ENCODE data around the gene PDE4C.
A peak's percentile ranks its signal among the peaks of the same experiment; 100 is the strongest.

PDE4C gene

GRCh38 chr19:18225702-18226468 lies at the start of gene PDE4C:
Gene PDE4C (minus strand): TSS chr19:18226438. CDS start chr19:18226415, 23 bp downstream.
- Histone ChIP-seq H3K4me3 (ENCODE audit: low read depth, low read length) (peak within 1 kb of the TSS; percentile 85), H3K4me1 (ENCODE audit: control insufficient read depth, insufficient read depth, low read length) (peaks cover 13% of the 10 kb centered on the region; the same call in 1 of the 2 replicates), H3K36me3 (ENCODE audit: control insufficient read depth, insufficient read depth, low read length) (no peaks in the 10 kb centered on the region), H3K27ac (ENCODE audit: low read depth, low read length) (no peak within 1 kb of the TSS), H3K9ac (ENCODE audit: low read depth, low read length) (no peak within 1 kb of the TSS), H3K27me3 (ENCODE audit: control insufficient read depth, insufficient read depth, low read length) (peaks cover 25% of the 10 kb centered on the region), H3K9me3 (ENCODE audit: control insufficient read depth, insufficient read depth, low read length) (no peaks in the 10 kb centered on the region)

GRCh38 chr19:18274781-18275356 lies 48.6 kb upstream of the PDE4C start:
- H3K9ac ChIP-seq (ENCODE audit: low read depth, low read length) = no peak overlapping the region
- no peaks in the 10 kb centered on the region for H3K9me3 ChIP-seq (ENCODE audit: control insufficient read depth, insufficient read depth, low read length)
- peaks cover 12% of the 10 kb centered on the region for H3K36me3 ChIP-seq (ENCODE audit: control insufficient read depth, insufficient read depth, low read length)
- no peak overlapping the region for H3K4me3 ChIP-seq (ENCODE audit: low read depth, low read length)
- H3K27me3 ChIP-seq (ENCODE audit: control insufficient read depth, insufficient read depth, low read length) = no peaks in the 10 kb centered on the region
- peak overlapping the region; percentile 42 for H3K27ac ChIP-seq (ENCODE audit: low read depth, low read length)
- H3K4me1 ChIP-seq (ENCODE audit: control insufficient read depth, insufficient read depth, low read length) = peaks cover 9% of the 10 kb centered on the region; the same call in 1 of the 2 replicates

GRCh38 chr19:18274219-18274780 lies 48.1 kb upstream of the PDE4C start, which contains the start of gene IQCN:
Gene IQCN (minus strand): TSS chr19:18274452. CDS start chr19:18269478, 4,974 bp downstream.
- Histone ChIP-seq H3K4me3 (ENCODE audit: low read depth, low read length) (no peak within 1 kb of the TSS), H3K27ac (ENCODE audit: low read depth, low read length) (peak within 1 kb of the TSS; percentile 42), H3K36me3 (ENCODE audit: control insufficient read depth, insufficient read depth, low read length) (peaks cover 12% of the 10 kb centered on the region), H3K27me3 (ENCODE audit: control insufficient read depth, insufficient read depth, low read length) (no peaks in the 10 kb centered on the region), H3K9ac (ENCODE audit: low read depth, low read length) (no peak within 1 kb of the TSS), H3K9me3 (ENCODE audit: control insufficient read depth, insufficient read depth, low read length) (no peaks in the 10 kb centered on the region), H3K4me1 (ENCODE audit: control insufficient read depth, insufficient read depth, low read length) (peaks cover 9% of the 10 kb centered on the region; the same call in 1 of the 2 replicates)

GRCh38 chr19:18273561-18274218 lies 47.5 kb upstream of the PDE4C start:
- H3K4me1 ChIP-seq (ENCODE audit: control insufficient read depth, insufficient read depth, low read length) = 0 out of 2 replicates have a peak, but pooled peaks cover 3% of the 10 kb centered on the region
- no peak overlapping the region for H3K27ac ChIP-seq (ENCODE audit: low read depth, low read length)
- H3K4me3 ChIP-seq (ENCODE audit: low read depth, low read length) = no peak overlapping the region
- peaks cover 9% of the 10 kb centered on the region for H3K36me3 ChIP-seq (ENCODE audit: control insufficient read depth, insufficient read depth, low read length)
- no peak overlapping the region for H3K9ac ChIP-seq (ENCODE audit: low read depth, low read length)
- H3K27me3 ChIP-seq (ENCODE audit: control insufficient read depth, insufficient read depth, low read length) = no peaks in the 10 kb centered on the region
- no peaks in the 10 kb centered on the region for H3K9me3 ChIP-seq (ENCODE audit: control insufficient read depth, insufficient read depth, low read length)

- Histone ChIP-seq H3K9ac (ENCODE audit: low read depth, low read length) (no peak overlapping the region), H3K36me3 (ENCODE audit: control insufficient read depth, insufficient read depth, low read length) (peaks cover 8% of the 10 kb centered on the region), H3K27me3 (ENCODE audit: control insufficient read depth, insufficient read depth, low read length) (no peaks in the 10 kb centered on the region), H3K4me3 (ENCODE audit: low read depth, low read length) (no peak overlapping the region), H3K9me3 (ENCODE audit: control insufficient read depth, insufficient read depth, low read length) (no peaks in the 10 kb centered on the region), H3K27ac (ENCODE audit: low read depth, low read length) (no peak overlapping the region), H3K4me1 (ENCODE audit: control insufficient read depth, insufficient read depth, low read length) (no peaks in the 10 kb centered on the region)
Observed at GRCh38 chr19:18271433-18271841, 45.2 kb upstream of the PDE4C start.

- no peaks in the 10 kb centered on the region for H3K9me3 ChIP-seq (ENCODE audit: control insufficient read depth, insufficient read depth, low read length)
- H3K27me3 ChIP-seq (ENCODE audit: control insufficient read depth, insufficient read depth, low read length) = no peaks in the 10 kb centered on the region
- H3K27ac ChIP-seq (ENCODE audit: low read depth, low read length) = no peak overlapping the region
- no peak overlapping the region for H3K9ac ChIP-seq (ENCODE audit: low read depth, low read length)
- H3K36me3 ChIP-seq (ENCODE audit: control insufficient read depth, insufficient read depth, low read length) = peaks cover 10% of the 10 kb centered on the region
- H3K4me3 ChIP-seq (ENCODE audit: low read depth, low read length) = no peak overlapping the region
- no peaks in the 10 kb centered on the region for H3K4me1 ChIP-seq (ENCODE audit: control insufficient read depth, insufficient read depth, low read length)
Observed at GRCh38 chr19:18270326-18270725, 44.1 kb upstream of the PDE4C start.

GRCh38 chr19:18269070-18269723 lies 43.0 kb upstream of the PDE4C start:
- no peak overlapping the region for H3K4me3 ChIP-seq (ENCODE audit: low read depth, low read length)
- no peaks in the 10 kb centered on the region for H3K9me3 ChIP-seq (ENCODE audit: control insufficient read depth, insufficient read depth, low read length)
- no peaks in the 10 kb centered on the region for H3K27me3 ChIP-seq (ENCODE audit: control insufficient read depth, insufficient read depth, low read length)
- no peak overlapping the region for H3K27ac ChIP-seq (ENCODE audit: low read depth, low read length)
- peaks cover 10% of the 10 kb centered on the region for H3K36me3 ChIP-seq (ENCODE audit: control insufficient read depth, insufficient read depth, low read length)
- no peak overlapping the region for H3K9ac ChIP-seq (ENCODE audit: low read depth, low read length)
- no peaks in the 10 kb centered on the region for H3K4me1 ChIP-seq (ENCODE audit: control insufficient read depth, insufficient read depth, low read length)

GRCh38 chr19:18266771-18267686 lies 40.8 kb upstream of the PDE4C start:
- H3K27me3 ChIP-seq (ENCODE audit: control insufficient read depth, insufficient read depth, low read length) = no peaks in the 10 kb centered on the region
- peaks cover 10% of the 10 kb centered on the region for H3K36me3 ChIP-seq (ENCODE audit: control insufficient read depth, insufficient read depth, low read length)
- H3K4me3 ChIP-seq (ENCODE audit: low read depth, low read length) = no peak overlapping the region
- H3K9ac ChIP-seq (ENCODE audit: low read depth, low read length) = no peak overlapping the region
- H3K9me3 ChIP-seq (ENCODE audit: control insufficient read depth, insufficient read depth, low read length) = no peaks in the 10 kb centered on the region
- no peak overlapping the region for H3K27ac ChIP-seq (ENCODE audit: low read depth, low read length)
- no peaks in the 10 kb centered on the region for H3K4me1 ChIP-seq (ENCODE audit: control insufficient read depth, insufficient read depth, low read length)

- no peak overlapping the region for H3K4me3 ChIP-seq (ENCODE audit: low read depth, low read length)
- H3K27ac ChIP-seq (ENCODE audit: low read depth, low read length) = no peak overlapping the region
- H3K9ac ChIP-seq (ENCODE audit: low read depth, low read length) = no peak overlapping the region
- H3K9me3 ChIP-seq (ENCODE audit: control insufficient read depth, insufficient read depth, low read length) = no peaks in the 10 kb centered on the region; the same call in 1 of the 2 replicates
- H3K36me3 ChIP-seq (ENCODE audit: control insufficient read depth, insufficient read depth, low read length) = peaks cover 10% of the 10 kb centered on the region
- H3K27me3 ChIP-seq (ENCODE audit: control insufficient read depth, insufficient read depth, low read length) = peaks cover 3% of the 10 kb centered on the region; the same call in 1 of the 2 replicates
- H3K4me1 ChIP-seq (ENCODE audit: control insufficient read depth, insufficient read depth, low read length) = no peaks in the 10 kb centered on the region
Observed at GRCh38 chr19:18265582-18265981, 39.3 kb upstream of the PDE4C start.

Measured in HUES48 (cell line).